DOHH2 (cell line): ENCODE data around the gene UTP18.
"Not testable (repeated sequence)": the region's sequence is repeated elsewhere in the genome, so short reads cannot be mapped to it uniquely, and the experiment has no call there.

Experiments used
- H3F3A ChIP-seq: fragments of 200-600 bp; sonication (generic), shearing (Covaris generic); 2 replicates; pipeline ENCODE4 v1.6.0; 2016; ENCODE audit warnings: antibody characterized with exemption, mild to moderate bottlenecking; ENCODE audit not compliant: control insufficient read depth, insufficient read depth
- H3K27ac ChIP-seq: fragments of 200-600 bp; sonication (generic); 2 replicates; pipeline ENCODE4 v1.5.1; 2014; ENCODE audit warnings: low read depth, mild to moderate bottlenecking, low read length, moderate library complexity
- H3K27me3 ChIP-seq: fragments of 200-600 bp; sonication (generic); 2 replicates; pipeline ENCODE4 v1.6.1; 2014; ENCODE audit warnings: mild to moderate bottlenecking, low read length, mixed read lengths; ENCODE audit not compliant: control insufficient read depth
- H3K36me3 ChIP-seq: fragments of 200-600 bp; sonication (generic); 2 replicates; pipeline ENCODE4 v1.6.1; 2014; ENCODE audit warnings: mild to moderate bottlenecking, low read length, moderate library complexity, mixed read lengths; ENCODE audit not compliant: control insufficient read depth
- H3K4me1 ChIP-seq: fragments of 200-600 bp; sonication (generic); 2 replicates; pipeline ENCODE4 v1.6.1; 2014; ENCODE audit warnings: mild to moderate bottlenecking, low read length, mixed read lengths; ENCODE audit not compliant: control insufficient read depth
- H3K4me2 ChIP-seq: fragments of 200-600 bp; sonication (generic); 2 replicates; pipeline ENCODE4 v1.6.0; 2014; ENCODE audit warnings: mild to moderate bottlenecking, low read length, moderate library complexity
- H3K4me3 ChIP-seq: fragments of 200-600 bp; sonication (generic); 2 replicates; pipeline ENCODE4 v1.5.1; 2014; ENCODE audit warnings: mild to moderate bottlenecking, low read length, mixed read lengths
- H3K79me2 ChIP-seq: fragments of 200-600 bp; sonication (generic); 2 replicates; pipeline ENCODE4 v1.6.1; 2014; ENCODE audit warnings: mild to moderate bottlenecking, low read length, mixed read lengths; ENCODE audit not compliant: control insufficient read depth
- H3K9me2 ChIP-seq: fragments of 200-600 bp; sonication (generic); replicated peaks from 2 replicates; pipeline ENCODE4 v1.6.1; 2014; ENCODE audit warnings: mild to moderate bottlenecking, low read length, mixed read lengths; ENCODE audit not compliant: control insufficient read depth
- H3K9me3 ChIP-seq: fragments of 200-600 bp; sonication (generic); 2 replicates; pipeline ENCODE4 v1.6.1; 2014; ENCODE audit warnings: antibody characterized with exemption, low read length, mixed read lengths; ENCODE audit not compliant: control insufficient read depth, insufficient read depth
- H4K20me1 ChIP-seq: fragments of 200-600 bp; sonication (generic); 2 replicates; pipeline ENCODE4 v1.6.0; 2014; ENCODE audit warnings: low read depth, mild to moderate bottlenecking, antibody characterized with exemption, low read length, moderate library complexity; ENCODE audit not compliant: control insufficient read depth, insufficient read depth
- CTCF ChIP-seq: fragments of 200-600 bp; sonication (generic); IDR thresholded peaks from one replicate; pipeline ENCODE4 v1.5.1; 2014; ENCODE audit warnings: antibody characterized with exemption, mild to moderate bottlenecking, low read depth, low read length; ENCODE audit not compliant: poor library complexity, severe bottlenecking
- EZH2phosphoT487 ChIP-seq: fragments of 200-600 bp; sonication (generic); IDR thresholded peaks from 2 replicates; pipeline ENCODE4 v1.6.1; 2017; ENCODE audit warnings: borderline replicate concordance, mild to moderate bottlenecking, antibody characterized with exemption, low read length, moderate library complexity, mixed read lengths

Gene UTP18

DNA sequence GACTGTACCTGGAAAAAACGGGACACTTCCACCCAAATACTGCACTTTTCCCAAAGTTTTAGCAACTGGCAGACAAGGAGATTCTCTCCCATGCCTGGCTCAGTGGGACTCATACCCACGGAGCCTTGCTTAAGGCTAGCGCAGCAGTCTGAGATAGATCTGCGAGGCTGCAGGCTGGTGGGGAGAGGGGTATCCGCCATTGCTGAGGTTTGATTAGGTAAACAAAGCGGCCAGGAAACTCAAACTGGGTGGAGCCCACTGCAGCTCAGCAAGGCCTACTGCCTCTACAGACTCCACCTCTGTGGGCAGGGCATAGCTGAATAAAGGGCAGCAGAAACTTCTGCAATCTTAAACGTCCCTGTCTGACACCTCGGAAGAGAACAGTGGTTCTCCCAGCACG lies 44.8 kb downstream of the UTP18 start:
- Histone ChIP-seq H3K4me1 (no peaks in the 10 kb centered on the region), H3K9me2 (no peaks in the 10 kb centered on the region), H3K79me2 (no peaks in the 10 kb centered on the region), H3K27ac (no peak overlapping the region), H4K20me1 (no peaks in the 10 kb centered on the region), H3K4me3 (no peak overlapping the region), H3K4me2 (no peak overlapping the region), H3F3A (no peaks in the 10 kb centered on the region), H3K9me3 (no peaks in the 10 kb centered on the region), H3K36me3 (no peaks in the 10 kb centered on the region), H3K27me3 (no peaks in the 10 kb centered on the region)
- TF ChIP-seq EZH2phosphoT487 = no peak
- TF ChIP-seq CTCF = no peak

DNA sequence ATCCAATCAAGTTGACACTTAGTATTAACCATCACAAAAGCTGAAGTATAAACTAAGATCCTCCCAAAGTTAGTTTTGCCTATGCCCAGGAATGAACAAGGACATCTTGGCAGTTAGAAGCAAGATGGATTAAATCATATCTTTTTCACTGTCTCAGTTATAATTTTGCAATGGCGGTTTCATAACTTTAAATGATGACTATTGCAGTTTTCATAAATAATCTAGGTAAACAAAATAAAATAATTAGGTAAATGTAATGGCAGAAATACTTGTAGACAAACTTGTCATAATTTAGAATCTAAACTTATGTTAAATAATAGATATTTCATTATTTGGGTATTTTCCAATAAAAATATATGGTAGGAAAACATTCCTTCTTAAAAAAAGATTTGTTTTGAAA lies 51.7 kb downstream of the UTP18 start:
- H3K27me3 ChIP-seq, H3F3A ChIP-seq, H4K20me1 ChIP-seq, H3K27ac ChIP-seq, H3K4me3 ChIP-seq, H3K4me2 ChIP-seq, H3K36me3 ChIP-seq, H3K79me2 ChIP-seq, H3K4me1 ChIP-seq, H3K9me2 ChIP-seq, H3K9me3 ChIP-seq: not testable (repeated sequence)

- no peaks in the 10 kb centered on the region for H3K27me3 ChIP-seq
- H3K9me2 ChIP-seq = no peaks in the 10 kb centered on the region
- H3K4me2 ChIP-seq = no peak overlapping the region
- H3F3A ChIP-seq = no peaks in the 10 kb centered on the region
- H3K36me3 ChIP-seq = no peaks in the 10 kb centered on the region
- H3K9me3 ChIP-seq = peaks cover 4% of the 10 kb centered on the region; the same call in 1 of the 2 replicates
- H3K4me3 ChIP-seq = no peak overlapping the region
- no peaks in the 10 kb centered on the region for H3K4me1 ChIP-seq
- no peak for TF ChIP-seq CTCF
- TF ChIP-seq EZH2phosphoT487 = no peak
- no peak overlapping the region for H3K27ac ChIP-seq
- no peaks in the 10 kb centered on the region for H3K79me2 ChIP-seq
- no peaks in the 10 kb centered on the region for H4K20me1 ChIP-seq
These were observed 58.8 kb downstream of the UTP18 start for GRCh38 chr17:51319186-51319585.

DNA sequence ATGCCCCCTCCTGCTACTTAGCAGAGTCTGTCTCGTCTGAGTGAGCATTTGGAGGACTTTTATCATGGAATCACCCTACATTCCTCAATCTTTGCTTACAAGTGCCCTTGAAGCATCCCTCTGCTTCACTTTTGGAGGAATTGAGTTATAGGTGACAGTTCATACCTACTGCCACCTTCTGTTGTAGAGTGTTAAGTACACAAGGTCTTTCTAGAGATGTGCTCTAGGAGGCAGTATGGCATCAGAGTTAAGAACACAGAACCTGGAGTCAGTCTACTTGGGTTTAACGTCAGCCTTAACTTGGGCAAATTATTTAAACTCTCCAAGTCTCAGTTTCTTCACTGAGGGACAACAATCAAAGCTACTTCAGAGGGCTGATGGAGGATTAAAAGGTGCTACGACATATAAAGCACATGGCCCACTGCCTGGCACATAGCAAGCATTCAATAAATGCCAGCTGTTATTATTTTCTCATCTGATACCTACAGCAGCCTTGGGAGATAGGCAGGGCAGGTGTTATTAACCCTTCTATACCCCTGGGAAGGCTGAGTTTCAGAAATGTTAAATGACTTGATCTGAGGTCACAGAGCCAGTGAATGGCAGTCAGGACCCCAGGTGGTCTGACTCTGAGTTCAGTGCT lies 62.2 kb downstream of the UTP18 start:
- Histone ChIP-seq H4K20me1 (no peaks in the 10 kb centered on the region), H3K4me3 (no peak overlapping the region), H3K79me2 (no peaks in the 10 kb centered on the region), H3K9me3 (no peaks in the 10 kb centered on the region), H3K27me3 (no peaks in the 10 kb centered on the region; the same call in 1 of the 2 replicates), H3K4me1 (no peaks in the 10 kb centered on the region), H3K27ac (no peak overlapping the region), H3K9me2 (no peaks in the 10 kb centered on the region), H3K36me3 (no peaks in the 10 kb centered on the region), H3K4me2 (no peak overlapping the region), H3F3A (no peaks in the 10 kb centered on the region)
- TF ChIP-seq CTCF (peak; percentile 86), EZH2phosphoT487 (no peak)
